HEK293 (cell line): ENCODE results near the gene LAMP1.

Experiments used
- BCL11A ChIP-seq: fragments of 450-650 bp; formaldehyde crosslinking; IDR thresholded peaks from 2 replicates; pipeline ENCODE4 v1.5.1; 2016; ENCODE audit warnings: low read depth, missing biosample characterization, missing genetic modification characterization
- EGR2 ChIP-seq: fragments of 450-650 bp; formaldehyde crosslinking; IDR thresholded peaks from 2 replicates; pipeline ENCODE4 v1.5.1; 2016; ENCODE audit warnings: low read depth, missing biosample characterization, missing genetic modification characterization
- FEZF1 ChIP-seq: fragments of 450-650 bp; formaldehyde crosslinking; IDR thresholded peaks from 2 replicates; pipeline ENCODE4 v1.5.1; 2016; ENCODE audit warnings: missing biosample characterization, missing genetic modification characterization
- GLIS1 ChIP-seq: fragments of 450-650 bp; formaldehyde crosslinking; IDR thresholded peaks from 2 replicates; pipeline ENCODE4 v1.5.1; 2016; ENCODE audit warnings: missing biosample characterization, missing genetic modification characterization
- KLF7 ChIP-seq: fragments of 450-650 bp; formaldehyde crosslinking; IDR thresholded peaks from 2 replicates; pipeline ENCODE4 v1.5.1; 2016; ENCODE audit warnings: missing biosample characterization, missing genetic modification characterization, borderline replicate concordance
- KLF9 ChIP-seq: fragments of 450-650 bp; formaldehyde crosslinking; IDR thresholded peaks from 2 replicates; pipeline ENCODE4 v1.5.1; 2016; ENCODE audit warnings: missing biosample characterization, missing genetic modification characterization, low read depth
- PRDM1 ChIP-seq: fragments of 450-650 bp; formaldehyde crosslinking; IDR thresholded peaks from 2 replicates; pipeline ENCODE4; 2016; ENCODE audit warnings: missing biosample characterization, missing genetic modification characterization
- REPIN1 ChIP-seq: fragments of 450-650 bp; formaldehyde crosslinking; IDR thresholded peaks from 2 replicates; pipeline ENCODE4 v1.5.1; 2017; ENCODE audit warnings: missing biosample characterization, missing genetic modification characterization, low read depth
- TCF7L2 ChIP-seq: IDR thresholded peaks from 2 replicates; pipeline ENCODE4 v1.6.1; 2011; ENCODE audit warnings: low read depth, mild to moderate bottlenecking, inconsistent platforms, low read length, moderate library complexity, borderline replicate concordance
- YY1 ChIP-seq: fragments of 450-650 bp; formaldehyde crosslinking; IDR thresholded peaks from 2 replicates; pipeline ENCODE4 v1.5.1; 2018; ENCODE audit warnings: missing biosample characterization, missing genetic modification characterization
- YY2 ChIP-seq: fragments of 450-650 bp; formaldehyde crosslinking; IDR thresholded peaks from 2 replicates; pipeline ENCODE4 v1.5.1; 2016; ENCODE audit warnings: missing biosample characterization, missing genetic modification characterization
- ZBTB48 ChIP-seq: fragments of 450-650 bp; formaldehyde crosslinking; IDR thresholded peaks from 2 replicates; pipeline ENCODE4 v1.5.1; 2016; ENCODE audit warnings: missing biosample characterization, missing genetic modification characterization
- ZFHX2 ChIP-seq: fragments of 450-650 bp; formaldehyde crosslinking; conservative IDR thresholded peaks from 2 replicates; pipeline ENCODE4 v1.5.1; 2016; ENCODE audit warnings: missing biosample characterization, missing genetic modification characterization
- ZFP41 ChIP-seq: fragments of 450-650 bp; formaldehyde crosslinking; IDR thresholded peaks from 2 replicates; pipeline ENCODE4 v1.5.1; 2016; ENCODE audit warnings: missing biosample characterization, missing genetic modification characterization, borderline replicate concordance
- ZFP69B ChIP-seq: fragments of 450-650 bp; formaldehyde crosslinking; IDR thresholded peaks from 2 replicates; pipeline ENCODE4 v1.5.1; 2016; ENCODE audit warnings: missing biosample characterization, missing genetic modification characterization
- ZNF155 ChIP-seq: fragments of 450-650 bp; formaldehyde crosslinking; IDR thresholded peaks from 2 replicates; pipeline ENCODE4 v1.5.1; 2016; ENCODE audit warnings: missing biosample characterization, missing genetic modification characterization
- ZNF169 ChIP-seq: fragments of 450-650 bp; formaldehyde crosslinking; IDR thresholded peaks from 2 replicates; pipeline ENCODE4 v1.5.1; 2016; ENCODE audit warnings: missing biosample characterization, missing genetic modification characterization
- ZNF221 ChIP-seq: fragments of 450-650 bp; formaldehyde crosslinking; IDR thresholded peaks from 2 replicates; pipeline ENCODE4 v1.5.1; 2017; ENCODE audit warnings: missing biosample characterization, missing genetic modification characterization, borderline replicate concordance
- ZNF366 ChIP-seq: fragments of 450-650 bp; formaldehyde crosslinking; conservative IDR thresholded peaks from 2 replicates; pipeline ENCODE4 v1.5.1; 2016; ENCODE audit warnings: missing biosample characterization, missing genetic modification characterization
- ZNF394 ChIP-seq: fragments of 450-650 bp; formaldehyde crosslinking; IDR thresholded peaks from 2 replicates; pipeline ENCODE4 v1.5.1; 2016; ENCODE audit warnings: missing biosample characterization, missing genetic modification characterization, mild to moderate bottlenecking, moderate library complexity, borderline replicate concordance
- ZNF555 ChIP-seq: fragments of 450-650 bp; formaldehyde crosslinking; conservative IDR thresholded peaks from 2 replicates; pipeline ENCODE4 v1.5.1; 2017; ENCODE audit warnings: missing biosample characterization, mild to moderate bottlenecking, missing genetic modification characterization, inconsistent platforms
- ZNF600 ChIP-seq: fragments of 450-650 bp; formaldehyde crosslinking; IDR thresholded peaks from 2 replicates; pipeline ENCODE4 v1.5.1; 2016; ENCODE audit warnings: missing biosample characterization, missing genetic modification characterization
- ZNF629 ChIP-seq: fragments of 450-650 bp; formaldehyde crosslinking; IDR thresholded peaks from 2 replicates; pipeline ENCODE4 v1.5.1; 2017; ENCODE audit warnings: missing biosample characterization, missing genetic modification characterization
- TF ChIP-seq, protein P1 (sequence below): fragments of 450-650 bp; formaldehyde crosslinking; IDR thresholded peaks from 2 replicates; pipeline ENCODE4 v1.5.1; 2016; ENCODE audit warnings: missing biosample characterization, missing genetic modification characterization
- TF ChIP-seq, protein P2 (sequence below): fragments of 450-650 bp; IDR thresholded peaks from 2 replicates; pipeline ENCODE4 v1.5.1; 2018; ENCODE audit warnings: missing biosample characterization, missing genetic modification characterization
- TF ChIP-seq, protein P3 (sequence below): fragments of 450-650 bp; formaldehyde crosslinking; IDR thresholded peaks from 2 replicates; pipeline ENCODE4 v1.5.1; 2017; ENCODE audit warnings: missing biosample characterization, missing genetic modification characterization
- TF ChIP-seq, protein P4 (sequence below): fragments of 450-650 bp; formaldehyde crosslinking; IDR thresholded peaks from 2 replicates; pipeline ENCODE4 v1.5.0; 2017; ENCODE audit warnings: missing biosample characterization, missing genetic modification characterization, borderline replicate concordance

Gene LAMP1

DNA sequence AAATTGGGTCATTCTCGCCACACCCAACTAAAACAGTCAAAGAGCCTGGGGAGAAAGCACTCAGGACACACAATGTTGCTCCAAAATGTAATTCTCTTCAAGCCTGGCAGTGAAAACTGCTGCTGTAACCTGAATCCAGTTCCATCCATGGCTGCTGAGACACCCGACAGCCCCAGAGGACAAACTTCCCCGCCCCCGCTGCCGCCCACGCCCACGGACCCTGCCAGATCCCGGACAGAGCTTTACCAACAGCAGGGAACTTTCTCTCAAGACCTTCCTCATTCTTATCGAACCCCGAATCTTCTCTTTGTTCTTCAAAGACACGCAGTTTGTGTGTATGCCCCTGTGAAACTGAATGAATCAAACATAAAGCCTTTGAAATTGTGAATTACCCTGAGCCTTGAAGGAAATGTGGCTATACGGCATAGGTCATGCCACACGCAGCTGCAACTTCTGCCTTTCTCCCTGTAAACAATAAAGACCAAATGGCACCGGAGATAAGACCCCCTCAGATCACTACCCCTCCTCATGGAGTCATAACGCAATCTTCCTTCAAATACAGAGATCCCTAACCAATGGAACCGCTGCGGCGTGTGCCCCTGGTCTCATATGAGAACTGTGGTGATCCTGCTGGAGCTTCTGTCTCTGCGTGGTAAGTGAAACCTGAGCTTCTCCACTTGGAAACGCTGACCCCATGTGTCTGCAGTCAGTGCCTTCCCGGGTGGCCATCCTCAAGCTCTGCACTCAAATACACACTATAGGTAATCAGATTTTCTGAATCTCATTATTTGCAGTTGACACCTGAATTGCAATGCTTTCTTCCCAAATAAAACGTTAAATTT, 4.8 kb upstream of the LAMP1 start (continued):
- TF ChIP-seq, protein P1, sequence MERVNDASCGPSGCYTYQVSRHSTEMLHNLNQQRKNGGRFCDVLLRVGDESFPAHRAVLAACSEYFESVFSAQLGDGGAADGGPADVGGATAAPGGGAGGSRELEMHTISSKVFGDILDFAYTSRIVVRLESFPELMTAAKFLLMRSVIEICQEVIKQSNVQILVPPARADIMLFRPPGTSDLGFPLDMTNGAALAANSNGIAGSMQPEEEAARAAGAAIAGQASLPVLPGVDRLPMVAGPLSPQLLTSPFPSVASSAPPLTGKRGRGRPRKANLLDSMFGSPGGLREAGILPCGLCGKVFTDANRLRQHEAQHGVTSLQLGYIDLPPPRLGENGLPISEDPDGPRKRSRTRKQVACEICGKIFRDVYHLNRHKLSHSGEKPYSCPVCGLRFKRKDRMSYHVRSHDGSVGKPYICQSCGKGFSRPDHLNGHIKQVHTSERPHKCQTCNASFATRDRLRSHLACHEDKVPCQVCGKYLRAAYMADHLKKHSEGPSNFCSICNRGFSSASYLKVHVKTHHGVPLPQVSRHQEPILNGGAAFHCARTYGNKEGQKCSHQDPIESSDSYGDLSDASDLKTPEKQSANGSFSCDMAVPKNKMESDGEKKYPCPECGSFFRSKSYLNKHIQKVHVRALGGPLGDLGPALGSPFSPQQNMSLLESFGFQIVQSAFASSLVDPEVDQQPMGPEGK (tag by site-specific recombination), result peak; percentile 59; the same call in 1 of the 2 replicates
- TF ChIP-seq FEZF1 (tag by site-specific recombination), result no peak
- peak; percentile 73 for TF ChIP-seq KLF9 (tag by site-specific recombination)
- no peak for TF ChIP-seq ZNF155 (tag by site-specific recombination)
- peak; percentile 90 for TF ChIP-seq EGR2 (tag by site-specific recombination)
- no peak for TF ChIP-seq ZFP69B (tag by site-specific recombination)
- TF ChIP-seq ZNF600 (tag by site-specific recombination), result peak; percentile 58
- TF ChIP-seq YY1 (tag by site-specific recombination), result 0 out of 2 replicates have a peak, but pooled peaks have one; percentile 40
- no peak for TF ChIP-seq ZNF555 (tag by site-specific recombination)
- no peak for TF ChIP-seq ZNF366 (tag by site-specific recombination)
- peak; percentile 46; the same call in 1 of the 2 replicates for TF ChIP-seq ZNF394
- TF ChIP-seq GLIS1, result peak; percentile 65
- TF ChIP-seq, protein P2, sequence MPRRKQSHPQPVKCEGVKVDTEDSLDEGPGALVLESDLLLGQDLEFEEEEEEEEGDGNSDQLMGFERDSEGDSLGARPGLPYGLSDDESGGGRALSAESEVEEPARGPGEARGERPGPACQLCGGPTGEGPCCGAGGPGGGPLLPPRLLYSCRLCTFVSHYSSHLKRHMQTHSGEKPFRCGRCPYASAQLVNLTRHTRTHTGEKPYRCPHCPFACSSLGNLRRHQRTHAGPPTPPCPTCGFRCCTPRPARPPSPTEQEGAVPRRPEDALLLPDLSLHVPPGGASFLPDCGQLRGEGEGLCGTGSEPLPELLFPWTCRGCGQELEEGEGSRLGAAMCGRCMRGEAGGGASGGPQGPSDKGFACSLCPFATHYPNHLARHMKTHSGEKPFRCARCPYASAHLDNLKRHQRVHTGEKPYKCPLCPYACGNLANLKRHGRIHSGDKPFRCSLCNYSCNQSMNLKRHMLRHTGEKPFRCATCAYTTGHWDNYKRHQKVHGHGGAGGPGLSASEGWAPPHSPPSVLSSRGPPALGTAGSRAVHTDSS (tag by site-specific recombination), result no peak
- TF ChIP-seq PRDM1, result peak; percentile 50
- TF ChIP-seq REPIN1, result no peak
- TF ChIP-seq, protein P3, sequence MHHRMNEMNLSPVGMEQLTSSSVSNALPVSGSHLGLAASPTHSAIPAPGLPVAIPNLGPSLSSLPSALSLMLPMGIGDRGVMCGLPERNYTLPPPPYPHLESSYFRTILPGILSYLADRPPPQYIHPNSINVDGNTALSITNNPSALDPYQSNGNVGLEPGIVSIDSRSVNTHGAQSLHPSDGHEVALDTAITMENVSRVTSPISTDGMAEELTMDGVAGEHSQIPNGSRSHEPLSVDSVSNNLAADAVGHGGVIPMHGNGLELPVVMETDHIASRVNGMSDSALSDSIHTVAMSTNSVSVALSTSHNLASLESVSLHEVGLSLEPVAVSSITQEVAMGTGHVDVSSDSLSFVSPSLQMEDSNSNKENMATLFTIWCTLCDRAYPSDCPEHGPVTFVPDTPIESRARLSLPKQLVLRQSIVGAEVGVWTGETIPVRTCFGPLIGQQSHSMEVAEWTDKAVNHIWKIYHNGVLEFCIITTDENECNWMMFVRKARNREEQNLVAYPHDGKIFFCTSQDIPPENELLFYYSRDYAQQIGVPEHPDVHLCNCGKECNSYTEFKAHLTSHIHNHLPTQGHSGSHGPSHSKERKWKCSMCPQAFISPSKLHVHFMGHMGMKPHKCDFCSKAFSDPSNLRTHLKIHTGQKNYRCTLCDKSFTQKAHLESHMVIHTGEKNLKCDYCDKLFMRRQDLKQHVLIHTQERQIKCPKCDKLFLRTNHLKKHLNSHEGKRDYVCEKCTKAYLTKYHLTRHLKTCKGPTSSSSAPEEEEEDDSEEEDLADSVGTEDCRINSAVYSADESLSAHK (tag by site-specific recombination), result no peak
- TF ChIP-seq ZNF629 (tag by site-specific recombination), result no peak
- TF ChIP-seq ZFP41 (tag by site-specific recombination), result no peak
- TF ChIP-seq BCL11A (tag by site-specific recombination), result no peak
- TF ChIP-seq KLF7, result no peak
- TF ChIP-seq ZNF221 (tag by site-specific recombination), result no peak
- peak; percentile 94 for TF ChIP-seq ZFHX2 (tag by site-specific recombination)
- TF ChIP-seq, protein P4, sequence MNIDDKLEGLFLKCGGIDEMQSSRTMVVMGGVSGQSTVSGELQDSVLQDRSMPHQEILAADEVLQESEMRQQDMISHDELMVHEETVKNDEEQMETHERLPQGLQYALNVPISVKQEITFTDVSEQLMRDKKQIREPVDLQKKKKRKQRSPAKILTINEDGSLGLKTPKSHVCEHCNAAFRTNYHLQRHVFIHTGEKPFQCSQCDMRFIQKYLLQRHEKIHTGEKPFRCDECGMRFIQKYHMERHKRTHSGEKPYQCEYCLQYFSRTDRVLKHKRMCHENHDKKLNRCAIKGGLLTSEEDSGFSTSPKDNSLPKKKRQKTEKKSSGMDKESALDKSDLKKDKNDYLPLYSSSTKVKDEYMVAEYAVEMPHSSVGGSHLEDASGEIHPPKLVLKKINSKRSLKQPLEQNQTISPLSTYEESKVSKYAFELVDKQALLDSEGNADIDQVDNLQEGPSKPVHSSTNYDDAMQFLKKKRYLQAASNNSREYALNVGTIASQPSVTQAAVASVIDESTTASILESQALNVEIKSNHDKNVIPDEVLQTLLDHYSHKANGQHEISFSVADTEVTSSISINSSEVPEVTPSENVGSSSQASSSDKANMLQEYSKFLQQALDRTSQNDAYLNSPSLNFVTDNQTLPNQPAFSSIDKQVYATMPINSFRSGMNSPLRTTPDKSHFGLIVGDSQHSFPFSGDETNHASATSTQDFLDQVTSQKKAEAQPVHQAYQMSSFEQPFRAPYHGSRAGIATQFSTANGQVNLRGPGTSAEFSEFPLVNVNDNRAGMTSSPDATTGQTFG, result no peak
- no peak for TF ChIP-seq ZNF169 (tag by site-specific recombination)
- TF ChIP-seq ZBTB48 (tag by site-specific recombination), result 0 out of 2 replicates have a peak, but pooled peaks have one; percentile 26
- no peak for TF ChIP-seq YY2 (tag by site-specific recombination)
- TF ChIP-seq TCF7L2, result no peak
